H1 (cell line): ENCODE results near the gene ACACA. TPM values are rescaled to one million over a fixed set of nuclear protein-coding genes. Genes with fewer than 3 reads are reported as not detected.

Source experiments
- CTCF ChIA-PET: fragments of 300-600 bp; sonication (Branson Sonifier 250); formaldehyde crosslinking; loops from one replicate; lab custom pipeline; 2021; ENCODE audit not compliant: partially characterized antibody; lab: Charles Lee
- POLR2A ChIA-PET: fragments of 300-600 bp; sonication (Branson Sonifier 250); formaldehyde crosslinking; loops from one replicate; lab custom pipeline; 2021; ENCODE audit warnings: inconsistent platforms; ENCODE audit not compliant: partially characterized antibody; lab: Charles Lee
- DNase-seq, 2 experiments: peaks; one replicate each; pipeline versions ENCODE4 v3.0.0 to v3.0.0-alpha.2; 2010 to 2022; ENCODE audit warnings: low spot score in 2 of 2, low read depth in 1 of 2, mixed read lengths in 1 of 2
- FAIRE-seq: peaks from 2 replicates; lab custom pipeline; 2011; peaks lifted over from hg19 to GRCh38; lab: Jason Lieb, UNC
- H2AFZ ChIP-seq: 2 replicates; pipeline ENCODE4 v1.8.1; 2012; ENCODE audit warnings: low read length, inconsistent platforms
- H2AK5ac ChIP-seq: 2 replicates; pipeline ENCODE4 v1.6.1; 2013; ENCODE audit warnings: low read depth, low read length
- H2BK120ac ChIP-seq: replicated peaks from 2 replicates; pipeline ENCODE3; 2013; ENCODE audit warnings: low read depth, low read length, inconsistent platforms
- H2BK12ac ChIP-seq: 2 replicates; pipeline ENCODE4 v1.6.1; 2013; ENCODE audit warnings: low read depth, low read length
- H2BK15ac ChIP-seq: 2 replicates; pipeline ENCODE4 v1.6.1; 2013; ENCODE audit warnings: low read length
- H2BK20ac ChIP-seq: 2 replicates; pipeline ENCODE4 v1.6.1; 2013; ENCODE audit warnings: low read length
- H2BK5ac ChIP-seq: 2 replicates; pipeline ENCODE4 v1.6.1; 2013; ENCODE audit warnings: low read depth, low read length
- H3K14ac ChIP-seq: 2 replicates; pipeline ENCODE4 v1.6.1; 2013; ENCODE audit warnings: inconsistent platforms; ENCODE audit not compliant: insufficient read length
- H3K18ac ChIP-seq: 2 replicates; pipeline ENCODE4 v1.6.1; 2013; ENCODE audit warnings: low read length; ENCODE audit errors: extremely low read depth
- H3K23ac ChIP-seq: 2 replicates; pipeline ENCODE4 v1.6.1; 2013; ENCODE audit warnings: inconsistent platforms; ENCODE audit not compliant: insufficient read length
- H3K23me2 ChIP-seq: 2 replicates; pipeline ENCODE4 v1.6.1; 2013; ENCODE audit warnings: low read depth, low read length
- H3K27ac ChIP-seq: 2 replicates; pipeline ENCODE4 v1.6.1; 2011; ENCODE audit warnings: low read depth, low read length, inconsistent platforms
- H3K27me3 ChIP-seq, 4 experiments: replicated peaks in 1 of 4; 1 replicate in 1 of 4; 2 replicates in 3 of 4; pipeline versions ENCODE4 v1.6.1 to v1.8.1; 2011 to 2013; ENCODE audit warnings: low read length in 3 of 4, mild to moderate bottlenecking in 3 of 4, inconsistent platforms in 2 of 4, mixed read lengths in 2 of 4, moderate library complexity in 1 of 4; ENCODE audit not compliant: control insufficient read depth in 3 of 4, insufficient read depth in 3 of 4; ENCODE audit errors: extremely low read depth in 1 of 4
- H3K36me3 ChIP-seq, 4 experiments: 2 replicates each; pipeline versions ENCODE4 v1.6.1 to v1.8.1; 2011 to 2013; ENCODE audit warnings: mild to moderate bottlenecking in 4 of 4, low read length in 3 of 4, moderate library complexity in 2 of 4, control low read depth in 1 of 4, inconsistent platforms in 1 of 4; ENCODE audit not compliant: insufficient read depth in 4 of 4, control insufficient read depth in 2 of 4
- H3K4ac ChIP-seq: replicated peaks from 2 replicates; pipeline ENCODE3; 2013; ENCODE audit warnings: low read length, low read depth, mixed read lengths, inconsistent platforms; ENCODE audit not compliant: insufficient read length
- H3K4me1 ChIP-seq, 4 experiments: replicated peaks in 1 of 4; 1 replicate in 1 of 4; 2 replicates in 3 of 4; pipeline versions ENCODE4 v1.6.1 to v1.8.1; 2011 to 2013; ENCODE audit warnings: low read length in 3 of 4, inconsistent platforms in 2 of 4, mixed read lengths in 1 of 4; ENCODE audit not compliant: insufficient read depth in 4 of 4, control insufficient read depth in 3 of 4
- H3K4me2 ChIP-seq, 2 experiments: 2 replicates each; pipeline versions ENCODE4 v1.6.1 to v1.8.1; 2011 to 2013; ENCODE audit warnings: low read depth in 2 of 2, low read length in 2 of 2, control low read depth in 1 of 2, inconsistent platforms in 1 of 2, mild to moderate bottlenecking in 1 of 2; ENCODE audit not compliant: insufficient read depth in 1 of 2
- H3K4me3 ChIP-seq, 4 experiments: fragments of 200-600, 300-600 bp in 1 of 4; sonication (generic), shearing (Covaris generic), sonication (Bioruptor Twin) in 1 of 4; 2 replicates each; pipeline versions ENCODE4 v1.5.1 to v1.8.1; 2011 to 2016; ENCODE audit warnings: low read length in 4 of 4, low read depth in 3 of 4, control low read depth in 2 of 4, inconsistent platforms in 2 of 4, mild to moderate bottlenecking in 2 of 4, mixed read lengths in 1 of 4, moderate library complexity in 1 of 4; ENCODE audit not compliant: insufficient read depth in 2 of 4; ENCODE audit errors: extremely low read depth in 1 of 4
- H3K56ac ChIP-seq: replicated peaks from 2 replicates; pipeline ENCODE3; 2013; ENCODE audit warnings: low read depth, mild to moderate bottlenecking, mixed read lengths, low read length, inconsistent platforms; ENCODE audit not compliant: insufficient read length
- H3K79me1 ChIP-seq: 2 replicates; pipeline ENCODE4 v1.6.1; 2013; ENCODE audit warnings: low read depth, low read length, control low read depth
- H3K79me2 ChIP-seq, 2 experiments: 2 replicates each; pipeline versions ENCODE4 v1.6.1 to v1.8.1; 2012 to 2013; ENCODE audit warnings: low read length in 2 of 2, mild to moderate bottlenecking in 2 of 2, inconsistent platforms in 1 of 2; ENCODE audit not compliant: insufficient read depth in 2 of 2, control insufficient read depth in 1 of 2
- H3K9ac ChIP-seq, 4 experiments: replicated peaks in 1 of 4; 1 replicate in 1 of 4; 2 replicates in 3 of 4; pipeline versions ENCODE4 v1.6.1 to v1.8.1; 2011 to 2013; ENCODE audit warnings: low read depth in 3 of 4, low read length in 3 of 4, control low read depth in 2 of 4, mild to moderate bottlenecking in 2 of 4, moderate library complexity in 2 of 4, inconsistent platforms in 1 of 4; ENCODE audit errors: extremely low read depth in 1 of 4
- H3K9me3 ChIP-seq, 2 experiments: 2 replicates each; pipeline versions ENCODE4 v1.6.1 to v1.8.1; 2012 to 2013; ENCODE audit warnings: mild to moderate bottlenecking in 2 of 2, moderate library complexity in 2 of 2, control low read depth in 1 of 2, inconsistent platforms in 1 of 2, low read depth in 1 of 2, low read length in 1 of 2, mixed read lengths in 1 of 2; ENCODE audit not compliant: insufficient read depth in 2 of 2
- H4K20me1 ChIP-seq, 2 experiments: replicated peaks in 1 of 2; 2 replicates each; pipeline versions ENCODE3 to v1.8.1; 2011 to 2013; ENCODE audit warnings: inconsistent platforms in 2 of 2, low read length in 2 of 2, mild to moderate bottlenecking in 1 of 2; ENCODE audit not compliant: insufficient read depth in 2 of 2, control insufficient read depth in 1 of 2
- H4K5ac ChIP-seq: 2 replicates; pipeline ENCODE4 v1.6.1; 2013; ENCODE audit warnings: low read length, low read depth, mixed read lengths, inconsistent platforms; ENCODE audit not compliant: insufficient read length
- H4K8ac ChIP-seq: 2 replicates; pipeline ENCODE4 v1.8.0; 2013; ENCODE audit warnings: mild to moderate bottlenecking, moderate library complexity, low read length, inconsistent platforms; ENCODE audit not compliant: insufficient read depth; ENCODE audit errors: extremely low read depth
- H4K91ac ChIP-seq: replicated peaks from 2 replicates; pipeline ENCODE3; 2013; ENCODE audit warnings: low read length, mixed read lengths, inconsistent platforms; ENCODE audit not compliant: insufficient read length
- BACH1 ChIP-seq: IDR thresholded peaks from 2 replicates; pipeline ENCODE4 v1.6.1; 2012; ENCODE audit warnings: low read length, improper control_type of control experiment
- EZH2 ChIP-seq: fragments of 200-600 bp; sonication (generic); IDR thresholded peaks from 2 replicates; pipeline ENCODE4 v1.7.1; 2012; ENCODE audit warnings: low read depth, mild to moderate bottlenecking, moderate library complexity, low read length, inconsistent platforms; ENCODE audit not compliant: severe bottlenecking
- GABPA ChIP-seq: IDR thresholded peaks from 2 replicates; pipeline ENCODE4 v1.6.1; 2011; ENCODE audit warnings: mild to moderate bottlenecking, low read length, moderate library complexity, borderline replicate concordance; ENCODE audit not compliant: insufficient read depth
- JUN ChIP-seq: IDR thresholded peaks from 2 replicates; pipeline ENCODE4 v1.6.1; 2011; ENCODE audit warnings: low read depth, mild to moderate bottlenecking, improper control_type of control experiment, low read length
- KDM4A ChIP-seq: IDR thresholded peaks from one replicate; pipeline ENCODE4 v1.7.1; 2012; ENCODE audit warnings: low read depth, mild to moderate bottlenecking, moderate library complexity, low read length, inconsistent platforms; ENCODE audit not compliant: severe bottlenecking
- MAFK ChIP-seq: IDR thresholded peaks from 2 replicates; pipeline ENCODE4 v1.6.1; 2012; ENCODE audit warnings: low read depth, mild to moderate bottlenecking, improper control_type of control experiment, low read length
- NRF1 ChIP-seq: IDR thresholded peaks from 2 replicates; pipeline ENCODE4 v1.6.1; 2011; ENCODE audit warnings: mild to moderate bottlenecking, low read depth, low read length, improper control_type of control experiment
- PHF8 ChIP-seq: fragments of 200-600 bp; sonication (generic); conservative IDR thresholded peaks from 2 replicates; pipeline ENCODE4 v1.7.1; 2012; ENCODE audit warnings: low read depth, mild to moderate bottlenecking, inconsistent platforms, low read length, moderate library complexity
- POLR2A ChIP-seq, 2 experiments: IDR thresholded peaks; 1 replicate in 1 of 2; 2 replicates in 1 of 2; pipeline ENCODE4 v1.6.1; 2011; ENCODE audit warnings: low read depth in 2 of 2, low read length in 2 of 2, mild to moderate bottlenecking in 2 of 2; ENCODE audit errors: control extremely low read depth in 1 of 2
- POLR2AphosphoS5 ChIP-seq: IDR thresholded peaks from 2 replicates; pipeline ENCODE4 v1.6.1; 2011; ENCODE audit warnings: low read depth, low read length
- RFX5 ChIP-seq: IDR thresholded peaks from 2 replicates; pipeline ENCODE4 v1.6.1; 2011; ENCODE audit warnings: low read depth, low read length, improper control_type of control experiment, borderline replicate concordance
- SP4 ChIP-seq: IDR thresholded peaks from 2 replicates; pipeline ENCODE4 v1.6.1; 2012; ENCODE audit warnings: low read length, inconsistent platforms
- SUZ12 ChIP-seq: fragments of 200-600 bp; sonication (generic); IDR thresholded peaks from 2 replicates; pipeline ENCODE4 v1.6.1; 2012; ENCODE audit warnings: mild to moderate bottlenecking, inconsistent platforms, low read length, moderate library complexity, mixed read lengths
- TAF7 ChIP-seq: optimal IDR thresholded peaks from 2 replicates; pipeline ENCODE3; 2011; ENCODE audit warnings: low read depth, mild to moderate bottlenecking, inconsistent platforms, low read length, moderate library complexity, borderline replicate concordance
- TBP ChIP-seq: IDR thresholded peaks from 2 replicates; pipeline ENCODE4 v1.6.1; 2011; ENCODE audit warnings: low read depth, low read length, improper control_type of control experiment
- WGBS, 2 experiments: shearing (Covaris generic) in 1 of 2; methylation state at CpG; one replicate each; pipeline versions ENCODE4 v1.1.6 to v1.1.7; 2013 to 2015; ENCODE audit warnings: low lambda C conversion rate in 2 of 2, mixed read lengths in 2 of 2, inconsistent platforms in 1 of 2, low coverage in 1 of 2, missing lambda C conversion rate in 1 of 2; ENCODE audit not compliant: insufficient replicate concordance in 2 of 2, insufficient coverage in 1 of 2, insufficient read length in 1 of 2; ENCODE audit errors: extremely low coverage in 1 of 2, missing lambda C conversion rate in 1 of 2; 5-methylcytosine and 5-hydroxymethylcytosine counted together
- polyA plus RNA-seq, 7 experiments: library from polyadenylated mRNA; depleted of rRNA in 3 of 7; stranded (reverse) in 5 of 7; unstranded in 2 of 7; fragments of >200 nt in 5 of 7; fragments of 200-250 nt in 2 of 7; gene quantifications; 1 replicate in 5 of 7; 2 replicates in 1 of 7; 4 replicates in 1 of 7; pipeline versions ENCODE4 v1.2.1 to v1.2.3, GENCODE V29; 2011 to 2013; ENCODE audit warnings: missing spikeins in 2 of 7, mixed read lengths in 2 of 7
- total RNA-seq: library from RNA; stranded (reverse); fragmentation: NEBNext Ultra II Directional; extraction: Animal tissue kit (Norgen Biotek cat#: 25700); gene quantifications from 2 replicates; pipeline ENCODE4 v1.2.1, GENCODE V29; 2021

ACACA gene
- total and polyA plus RNA-seq, 2 of the 8 experiments (the other 6 are each of a cell fraction or from before 2014, with no cell fraction given) = 74.0 to 160 TPM

- WGBS, 2 experiments = 96% methylated on average over 5 of the region's 5 CpGs; no CpG with 5 or more reads in 1 of the 2 experiments
- POLR2A ChIA-PET = no interaction called here
- H2BK12ac ChIP-seq = no peak overlapping the region
- H3K36me3 ChIP-seq = peaks cover 5 to 20% (median 13%) of the 10 kb centered on the region in 4 experiments; a peak in 7 of 8 replicates
- H2AFZ ChIP-seq = no peak overlapping the region
- no peaks in the 10 kb centered on the region for H3K79me1 ChIP-seq
- H3K4me1 ChIP-seq = peaks cover 0 to 10% (median 9%) of the 10 kb centered on the region in 4 experiments; a peak in 4 of 7 replicates
- no peaks in the 10 kb centered on the region for H3K79me2 ChIP-seq
- no peak overlapping the region for H3K27ac ChIP-seq
- no peak overlapping the region for H3K4ac ChIP-seq
- no peak overlapping the region for H3K23ac ChIP-seq
- H4K5ac ChIP-seq = no peak overlapping the region
- CTCF ChIA-PET = interaction anchor here (1.4 to 2.3 kb wide), 3 partner anchors 16 to 49 kb away, joined by 4 to 9 read pairs (median 4); no protein-coding TSS in a partner anchor
- no peak for TF ChIP-seq NRF1
- no peak for TF ChIP-seq TBP
- no peak for TF ChIP-seq JUN
- no peak for TF ChIP-seq KDM4A
- TF ChIP-seq EZH2 = no peak
- TF ChIP-seq PHF8 = no peak
- no peak for TF ChIP-seq POLR2A (IDR thresholded peaks at IDR 0.05; ENCODE audit: control extremely low read depth in 1 of 2, low read depth in 2 of 2, low read length in 2 of 2)
- no peak for TF ChIP-seq RFX5
- TF ChIP-seq SP4 = no peak
- TF ChIP-seq TAF7 = no peak
- TF ChIP-seq MAFK = no peak
- TF ChIP-seq SUZ12 = no peak
- TF ChIP-seq GABPA = no peak
- TF ChIP-seq POLR2AphosphoS5 = no peak
- no peak for TF ChIP-seq BACH1
- H3K9ac ChIP-seq = no peak overlapping the region
- no peaks in the 10 kb centered on the region for H4K20me1 ChIP-seq
- H4K8ac ChIP-seq = no peak overlapping the region
- H3K56ac ChIP-seq = no peak overlapping the region
- no peak overlapping the region for H3K4me3 ChIP-seq
- DNase-seq = no peak
- H2BK5ac ChIP-seq = no peak overlapping the region
- no peak overlapping the region for H2AK5ac ChIP-seq
- no peak overlapping the region for H3K14ac ChIP-seq
- H3K18ac ChIP-seq = no peak overlapping the region
- no peaks in the 10 kb centered on the region for H3K9me3 ChIP-seq
- H3K4me2 ChIP-seq = no peak overlapping the region
- H3K27me3 ChIP-seq = no peaks in the 10 kb centered on the region
- H2BK120ac ChIP-seq = no peak overlapping the region
- no peak for FAIRE-seq
- no peak overlapping the region for H2BK15ac ChIP-seq
- no peak overlapping the region for H2BK20ac ChIP-seq
- no peaks in the 10 kb centered on the region for H3K23me2 ChIP-seq
- no peak overlapping the region for H4K91ac ChIP-seq
Observed at GRCh38 chr17:37133136-37133535, 273.5 kb downstream of the ACACA start.
